Liver (tissue), 9 donors: ENCODE results near the gene FAM89A. TPM values are rescaled to one million over a fixed set of nuclear protein-coding genes. Genes with fewer than 3 reads are reported as not detected.

ENCODE experiments used
- DNase-seq: peaks from one replicate; pipeline ENCODE4 v3.0.0-alpha.2; 2017; ENCODE audit warnings: low spot score
- H3K27ac ChIP-seq, 2 donors: one replicate each; pipeline ENCODE4 v1.7.0; 2013; ENCODE audit warnings: inconsistent platforms in 2 of 2, low read length in 2 of 2, control low read depth in 1 of 2, low read depth in 1 of 2, mild to moderate bottlenecking in 1 of 2
- H3K27me3 ChIP-seq, 4 donors: one replicate each; pipeline versions ENCODE4 v1.6.1 to v1.7.0; 2013; ENCODE audit warnings: low read length in 3 of 4, inconsistent platforms in 1 of 4, mild to moderate bottlenecking in 1 of 4, moderate library complexity in 1 of 4; ENCODE audit not compliant: control insufficient read depth in 4 of 4, insufficient read depth in 4 of 4
- H3K36me3 ChIP-seq, 4 donors: one replicate each; pipeline versions ENCODE4 v1.6.1 to v1.7.0; 2013; ENCODE audit warnings: low read length in 3 of 4, mild to moderate bottlenecking in 3 of 4, low read depth in 1 of 4, moderate library complexity in 1 of 4; ENCODE audit not compliant: control insufficient read depth in 4 of 4, insufficient read depth in 3 of 4
- H3K4me1 ChIP-seq, 4 donors: one replicate each; pipeline versions ENCODE4 v1.6.1 to v1.7.0; 2013; ENCODE audit warnings: low read length in 3 of 4, mild to moderate bottlenecking in 3 of 4, moderate library complexity in 1 of 4; ENCODE audit not compliant: control insufficient read depth in 4 of 4, insufficient read depth in 4 of 4
- H3K4me3 ChIP-seq, 3 donors: one replicate each; pipeline versions ENCODE4 v1.6.1 to v1.7.0; 2013; ENCODE audit warnings: low read length in 3 of 3, control low read depth in 1 of 3, low read depth in 1 of 3, mild to moderate bottlenecking in 1 of 3
- H3K9ac ChIP-seq, 2 donors: one replicate each; pipeline ENCODE4 v1.7.0; 2013; ENCODE audit warnings: low read length in 2 of 2, mild to moderate bottlenecking in 2 of 2, moderate library complexity in 2 of 2, control low read depth in 1 of 2, low read depth in 1 of 2
- H3K9me3 ChIP-seq, 4 donors: one replicate each; pipeline versions ENCODE4 v1.6.1 to v1.7.0; 2013; ENCODE audit warnings: low read length in 3 of 4; ENCODE audit not compliant: control insufficient read depth in 4 of 4
- ATF3 ChIP-seq: IDR thresholded peaks from 2 replicates; pipeline ENCODE4 v1.6.1; 2016; ENCODE audit warnings: antibody characterized with exemption
- CTCF ChIP-seq: fragments of 150-350 bp; IDR thresholded peaks from 2 replicates; pipeline ENCODE4 v1.5.1; 2017; ENCODE audit warnings: improper control_type of control experiment, low read depth, low read length; ENCODE audit not compliant: missing input control
- EGR1 ChIP-seq, 2 donors: IDR thresholded peaks; 2 replicates each; pipeline ENCODE4 v1.6.1; 2016 to 2018; ENCODE audit warnings: antibody characterized with exemption in 2 of 2, low read depth in 2 of 2
- FOXA1 ChIP-seq: IDR thresholded peaks from 2 replicates; pipeline ENCODE4 v1.6.1; 2016; ENCODE audit warnings: antibody characterized with exemption
- FOXA2 ChIP-seq: IDR thresholded peaks from 2 replicates; pipeline ENCODE4 v1.6.1; 2016; ENCODE audit warnings: antibody characterized with exemption
- GABPA ChIP-seq, 2 donors: IDR thresholded peaks in 1 of 2; conservative IDR thresholded peaks in 1 of 2; 2 replicates each; pipeline ENCODE4 v1.6.1; 2016; ENCODE audit warnings: antibody characterized with exemption in 2 of 2, mild to moderate bottlenecking in 1 of 2, moderate library complexity in 1 of 2
- HNF4A ChIP-seq, 2 donors: conservative IDR thresholded peaks; 2 replicates each; pipeline ENCODE4 v1.6.1; 2016; ENCODE audit warnings: antibody characterized with exemption in 2 of 2, mild to moderate bottlenecking in 2 of 2
- HNF4G ChIP-seq: IDR thresholded peaks from 2 replicates; pipeline ENCODE4 v1.6.1; 2016; ENCODE audit warnings: antibody characterized with exemption
- JUND ChIP-seq, 2 donors: IDR thresholded peaks; 2 replicates each; pipeline ENCODE4 v1.6.1; 2016; ENCODE audit warnings: antibody characterized with exemption in 2 of 2
- MAX ChIP-seq: IDR thresholded peaks from 2 replicates; pipeline ENCODE4 v1.6.1; 2016; ENCODE audit warnings: antibody characterized with exemption
- NR2F2 ChIP-seq: IDR thresholded peaks from 2 replicates; pipeline ENCODE4 v1.6.1; 2016; ENCODE audit warnings: antibody characterized with exemption
- RAD21 ChIP-seq, 2 donors: IDR thresholded peaks; 2 replicates each; pipeline ENCODE4 v1.6.1; 2016; ENCODE audit warnings: antibody characterized with exemption in 2 of 2, mild to moderate bottlenecking in 2 of 2
- SP1 ChIP-seq: IDR thresholded peaks from 2 replicates; pipeline ENCODE4 v1.6.1; 2018; ENCODE audit warnings: antibody characterized with exemption, mild to moderate bottlenecking
- TAF1 ChIP-seq: conservative IDR thresholded peaks from 2 replicates; pipeline ENCODE4 v1.6.1; 2016; ENCODE audit warnings: antibody characterized with exemption, mild to moderate bottlenecking
- YY1 ChIP-seq: IDR thresholded peaks from 2 replicates; pipeline ENCODE4 v1.6.1; 2016; ENCODE audit warnings: antibody characterized with exemption, mild to moderate bottlenecking
- ZBTB33 ChIP-seq: IDR thresholded peaks from 2 replicates; pipeline ENCODE4 v1.6.1; 2016; ENCODE audit warnings: antibody characterized with exemption
- WGBS: extraction: QIAGEN DNeasy Blood & Tissue Kit; methylation state at CpG from one replicate; pipeline ENCODE4 v1.1.7; 2013; 5-methylcytosine and 5-hydroxymethylcytosine counted together
- polyA plus RNA-seq, 2 donors: library from polyadenylated mRNA; stranded (reverse) in 1 of 2; unstranded in 1 of 2; fragments of 200-250 nt in 1 of 2; fragments of >200 nt in 1 of 2; fragmentation: Nextera tagmentation in 1 of 2; extraction: Ambion mirVana in 1 of 2; gene quantifications; one replicate each; pipeline versions ENCODE4 v1.2.1 to v1.2.3, GENCODE V29; 2013 to 2015
- total RNA-seq, 2 donors: library from RNA; depleted of rRNA; stranded (reverse); fragments of >200 nt; gene quantifications; one replicate each; pipeline ENCODE4 v1.2.3, GENCODE V29; 2014
- TF ChIP-seq, protein P1 (sequence below): IDR thresholded peaks from 2 replicates; pipeline ENCODE4 v1.6.1; 2016; ENCODE audit warnings: antibody characterized with exemption, mild to moderate bottlenecking
- donor health status: healthy.
- donor health status: healthy.
- donor health status: healthy.
- donor health status: healthy.
- donor health status: healthy.

Gene FAM89A
- total and polyA plus RNA-seq, 4 donors, result 5.3 to 8.8 (median 8.1) TPM

GRCh38 chr1:231062500-231063270, 22.6 kb upstream of the FAM89A start:
- TF ChIP-seq SP1, result no peak
- TF ChIP-seq HNF4G, result no peak
- TF ChIP-seq, protein P1, sequence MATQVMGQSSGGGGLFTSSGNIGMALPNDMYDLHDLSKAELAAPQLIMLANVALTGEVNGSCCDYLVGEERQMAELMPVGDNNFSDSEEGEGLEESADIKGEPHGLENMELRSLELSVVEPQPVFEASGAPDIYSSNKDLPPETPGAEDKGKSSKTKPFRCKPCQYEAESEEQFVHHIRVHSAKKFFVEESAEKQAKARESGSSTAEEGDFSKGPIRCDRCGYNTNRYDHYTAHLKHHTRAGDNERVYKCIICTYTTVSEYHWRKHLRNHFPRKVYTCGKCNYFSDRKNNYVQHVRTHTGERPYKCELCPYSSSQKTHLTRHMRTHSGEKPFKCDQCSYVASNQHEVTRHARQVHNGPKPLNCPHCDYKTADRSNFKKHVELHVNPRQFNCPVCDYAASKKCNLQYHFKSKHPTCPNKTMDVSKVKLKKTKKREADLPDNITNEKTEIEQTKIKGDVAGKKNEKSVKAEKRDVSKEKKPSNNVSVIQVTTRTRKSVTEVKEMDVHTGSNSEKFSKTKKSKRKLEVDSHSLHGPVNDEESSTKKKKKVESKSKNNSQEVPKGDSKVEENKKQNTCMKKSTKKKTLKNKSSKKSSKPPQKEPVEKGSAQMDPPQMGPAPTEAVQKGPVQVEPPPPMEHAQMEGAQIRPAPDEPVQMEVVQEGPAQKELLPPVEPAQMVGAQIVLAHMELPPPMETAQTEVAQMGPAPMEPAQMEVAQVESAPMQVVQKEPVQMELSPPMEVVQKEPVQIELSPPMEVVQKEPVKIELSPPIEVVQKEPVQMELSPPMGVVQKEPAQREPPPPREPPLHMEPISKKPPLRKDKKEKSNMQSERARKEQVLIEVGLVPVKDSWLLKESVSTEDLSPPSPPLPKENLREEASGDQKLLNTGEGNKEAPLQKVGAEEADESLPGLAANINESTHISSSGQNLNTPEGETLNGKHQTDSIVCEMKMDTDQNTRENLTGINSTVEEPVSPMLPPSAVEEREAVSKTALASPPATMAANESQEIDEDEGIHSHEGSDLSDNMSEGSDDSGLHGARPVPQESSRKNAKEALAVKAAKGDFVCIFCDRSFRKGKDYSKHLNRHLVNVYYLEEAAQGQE, result no peak
- no peak for TF ChIP-seq EGR1 (IDR thresholded peaks at IDR 0.05; ENCODE audit: low read depth in 2 of 2)
- TF ChIP-seq CTCF, result no peak
- no peaks in the 10 kb centered on the region for H3K36me3 ChIP-seq
- no peak overlapping the region for H3K9ac ChIP-seq
- H3K9me3 ChIP-seq, result no peaks in the 10 kb centered on the region
- no peak for DNase-seq
- H3K27ac ChIP-seq, result no peak overlapping the region
- no peaks in the 10 kb centered on the region for H3K4me1 ChIP-seq
- no peaks in the 10 kb centered on the region for H3K27me3 ChIP-seq
- no peak overlapping the region for H3K4me3 ChIP-seq
- 90% methylated on average over 11 of the region's 11 CpGs for WGBS

DNA sequence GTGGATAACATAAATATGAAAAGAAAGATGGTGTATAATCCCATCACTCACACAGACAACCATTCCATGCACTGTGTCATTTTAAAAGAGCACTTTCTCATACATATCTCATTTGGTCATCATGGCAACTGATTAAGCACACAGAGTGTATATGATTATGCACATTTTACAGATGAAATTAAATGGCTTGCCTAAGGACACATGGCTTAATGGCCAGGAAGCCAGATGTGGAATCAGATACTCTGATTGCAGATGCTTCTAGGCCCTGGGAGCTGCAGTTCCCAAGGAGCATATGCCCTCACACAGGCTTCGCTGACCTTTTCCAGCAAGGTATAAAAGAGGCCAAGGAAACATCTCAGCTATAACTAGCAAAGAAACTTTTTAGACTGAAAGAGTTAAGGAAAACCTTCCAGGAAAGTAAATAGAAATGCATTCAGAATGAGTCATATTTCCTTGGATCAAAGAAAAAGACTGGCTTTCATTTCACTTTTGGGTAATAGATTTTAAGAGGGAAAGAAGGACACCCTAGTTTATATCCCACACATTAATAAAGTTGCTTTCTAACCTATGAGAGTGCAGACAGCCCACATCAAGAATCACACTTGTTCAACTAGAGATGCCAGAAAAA, 19.6 kb upstream of the FAM89A start:
- no peak for DNase-seq
- WGBS, result 100% methylated on average over 1 of the region's 1 CpG
- no peaks in the 10 kb centered on the region for H3K36me3 ChIP-seq
- peaks cover 0 to under 1% (median 0%) of the 10 kb centered on the region in 4 donors for H3K4me1 ChIP-seq
- no peak overlapping the region for H3K27ac ChIP-seq
- H3K4me3 ChIP-seq, result no peak overlapping the region
- H3K9me3 ChIP-seq, result no peaks in the 10 kb centered on the region
- no peak overlapping the region for H3K9ac ChIP-seq
- H3K27me3 ChIP-seq, result no peaks in the 10 kb centered on the region
- TF ChIP-seq CTCF, result no peak
- no peak for TF ChIP-seq RAD21 (IDR thresholded peaks at IDR 0.05)
- TF ChIP-seq MAX, result no peak
- TF ChIP-seq GABPA (IDR thresholded peaks at IDR 0.05 in 1 of 2, conservative IDR thresholded peaks at IDR 0.05 in 1 of 2), result no peak
- no peak for TF ChIP-seq NR2F2
- TF ChIP-seq, protein P1, result no peak
- no peak for TF ChIP-seq FOXA2
- TF ChIP-seq TAF1, result no peak
- no peak for TF ChIP-seq HNF4G
- TF ChIP-seq FOXA1, result no peak
- no peak for TF ChIP-seq YY1
- no peak for TF ChIP-seq ZBTB33
- no peak for TF ChIP-seq JUND (IDR thresholded peaks at IDR 0.05)
- no peak for TF ChIP-seq HNF4A (conservative IDR thresholded peaks at IDR 0.05)
- no peak for TF ChIP-seq SP1
- TF ChIP-seq ATF3, result no peak
